CD4-positive, alpha-beta T cell (primary cell): ENCODE data around the gene BUD23. TPM values are rescaled to one million over a fixed set of nuclear protein-coding genes. Genes with fewer than 3 reads are reported as not detected.
A peak's percentile ranks its signal among the peaks of the same experiment; 100 is the strongest.

Source experiments
- ATAC-seq: fragments of 200-7000 bp; cut with Tn5 transposase; one replicate; pipeline ENCODE4 v1.10.0; 2022; ENCODE audit warnings: mild to moderate bottlenecking; ENCODE audit not compliant: poor library complexity
- CTCF ChIA-PET: fragments of 350-600 bp; sonication (Branson Sonifier 250); formaldehyde crosslinking; loops from one replicate; lab custom pipeline; 2021; ENCODE audit warnings: antibody characterized with exemption, inconsistent platforms; lab: Charles Lee
- POLR2A ChIA-PET: fragments of 350-600 bp; sonication (Branson Sonifier 250); formaldehyde crosslinking; loops from one replicate; lab custom pipeline; 2021; ENCODE audit warnings: antibody characterized with exemption, inconsistent platforms; lab: Charles Lee
- DNase-seq, 14 experiments: peaks; one replicate each; pipeline ENCODE4 v3.0.0-alpha.2; 2013 to 2020; ENCODE audit warnings: mixed read lengths in 2 of 14
- H3K27ac ChIP-seq, 2 donors: one replicate each; pipeline versions ENCODE4 v1.5.1 to v1.7.0; 2013; ENCODE audit warnings: low read length in 2 of 2, low read depth in 1 of 2, mild to moderate bottlenecking in 1 of 2
- H3K27me3 ChIP-seq, 2 experiments: 1 replicate in 1 of 2; 2 replicates in 1 of 2; pipeline versions ENCODE4 v1.6.1 to v1.7.0; 2013; ENCODE audit warnings: low read length in 2 of 2, control low read depth in 1 of 2, mild to moderate bottlenecking in 1 of 2, moderate library complexity in 1 of 2; ENCODE audit not compliant: insufficient read depth in 2 of 2, control insufficient read depth in 1 of 2
- H3K36me3 ChIP-seq: one replicate; pipeline ENCODE4 v1.6.1; 2013; ENCODE audit warnings: low read length, control low read depth; ENCODE audit not compliant: insufficient read depth
- H3K4me1 ChIP-seq: one replicate; pipeline ENCODE4 v1.6.1; 2013; ENCODE audit warnings: low read length, control low read depth; ENCODE audit not compliant: insufficient read depth
- H3K4me3 ChIP-seq: one replicate; pipeline ENCODE4 v1.5.1; 2013; ENCODE audit warnings: mild to moderate bottlenecking, low read length, moderate library complexity
- H3K9me3 ChIP-seq, 2 experiments: 1 replicate in 1 of 2; 2 replicates in 1 of 2; pipeline versions ENCODE4 v1.6.1 to v1.7.0; 2013; ENCODE audit warnings: low read length in 2 of 2, mild to moderate bottlenecking in 2 of 2, control low read depth in 1 of 2, moderate library complexity in 1 of 2; ENCODE audit not compliant: control insufficient read depth in 1 of 2, insufficient read depth in 1 of 2
- H3K27ac Mint-ChIP-seq: one replicate; pipeline ENCODE4 v1.8.0; 2020; ENCODE audit warnings: mixed read lengths
- H3K27me3 Mint-ChIP-seq: one replicate; pipeline ENCODE4 v1.8.0; 2021; ENCODE audit warnings: mixed read lengths
- H3K36me3 Mint-ChIP-seq: one replicate; pipeline ENCODE4 v1.8.0; 2021; ENCODE audit warnings: low read depth, mixed read lengths
- H3K4me1 Mint-ChIP-seq: one replicate; pipeline ENCODE4 v1.8.0; 2021; ENCODE audit warnings: low read depth, mixed read lengths
- H3K4me3 Mint-ChIP-seq: one replicate; pipeline ENCODE4 v1.8.0; 2020; ENCODE audit warnings: mild to moderate bottlenecking, mixed read lengths
- H3K9me3 Mint-ChIP-seq: one replicate; pipeline ENCODE4 v1.8.0; 2020; ENCODE audit warnings: mixed read lengths
- CTCF ChIP-seq: fragments of 200-600 bp; IDR thresholded peaks from one replicate; pipeline ENCODE4 v1.8.0; 2022; ENCODE audit warnings: antibody characterized with exemption, mild to moderate bottlenecking
- intact Hi-C, 2 experiments: fragments of 100-400 bp; cut with DNase I in 1 of 2; cut with micrococcal nuclease in 1 of 2; formaldehyde crosslinking; loops; one replicate each; pipeline versions ENCODE4 v1.15.1 to v1.9.0; 2023 to 2025; cut with DNase I, micrococcal nuclease
- total RNA-seq, 174 experiments: library from RNA in 2 of 174; stranded (reverse) in 2 of 174; gene quantifications; one replicate each; pipeline ENCODE4 v1.2.3 and lab custom pipeline; 2021 to 2026

The BUD23 gene
- total RNA-seq, 2 experiments from 2014 or later: 96.1 to 103 TPM

- ATAC-seq (no peak), DNase-seq (no peak)
- H3K4me3 ChIP-seq: no peak overlapping the region
- H3K4me1 ChIP-seq: peaks cover 29% of the 10 kb centered on the region
- H3K36me3 ChIP-seq: peaks cover 13% of the 10 kb centered on the region
- no peak overlapping the region for H3K27ac ChIP-seq
- H3K4me3 Mint-ChIP-seq: no peak overlapping the region
- CTCF ChIA-PET: interaction anchor here (1.3 to 2.5 kb wide), 7 partner anchors 10 to 231 kb away, joined by 3 to 49 read pairs (median 5); no protein-coding TSS in a partner anchor
- peaks cover 0 to 5% of the 10 kb centered on the region in 2 experiments for H3K9me3 ChIP-seq
- intact Hi-C loops: loop anchor here (2.0 to 10.0 kb wide), 7 partner anchors 68 to 911 kb away; partner anchors contain the start of genes EIF4H (in 1 of the 2), LIMK1 (in 1 of the 2), TYW1B (in 1 of the 2) and VPS37D (in 1 of the 2)
- no peaks in the 10 kb centered on the region for H3K27me3 Mint-ChIP-seq
- peaks cover 17% of the 10 kb centered on the region for H3K4me1 Mint-ChIP-seq
- no peak for TF ChIP-seq CTCF
- H3K27me3 ChIP-seq: no peaks in the 10 kb centered on the region
- peaks cover 4% of the 10 kb centered on the region for H3K36me3 Mint-ChIP-seq
- H3K9me3 Mint-ChIP-seq: no peaks in the 10 kb centered on the region
- H3K27ac Mint-ChIP-seq: no peak overlapping the region
- POLR2A ChIA-PET: no interaction called here
Measured at GRCh38 chr7:73735528-73735905, 52.1 kb downstream of the BUD23 start.

GRCh38 chr7:73736885-73737284 lies 53.5 kb downstream of the BUD23 start:
- no peak for ATAC-seq
- Histone ChIP-seq H3K4me3 (no peak overlapping the region), H3K27ac (no peak overlapping the region), H3K27me3 (no peaks in the 10 kb centered on the region), H3K36me3 (peaks cover 13% of the 10 kb centered on the region), H3K9me3 (peaks cover 0 to 5% of the 10 kb centered on the region in 2 experiments), H3K4me1 (peaks cover 29% of the 10 kb centered on the region)
- H3K9me3 Mint-ChIP-seq: no peaks in the 10 kb centered on the region
- no peak for TF ChIP-seq CTCF
- peak overlapping the region; percentile 94 for H3K4me3 Mint-ChIP-seq
- POLR2A ChIA-PET: no interaction called here
- no peak for DNase-seq
- CTCF ChIA-PET: no interaction called here
- H3K4me1 Mint-ChIP-seq: peaks cover 17% of the 10 kb centered on the region
- peaks cover 4% of the 10 kb centered on the region for H3K36me3 Mint-ChIP-seq
- H3K27me3 Mint-ChIP-seq: no peaks in the 10 kb centered on the region
- intact Hi-C loops: loop anchor here (2.0 to 10.0 kb wide), 7 partner anchors 70 to 912 kb away; partner anchors contain the start of genes BCL7B (in 1 of the 2), EIF4H (in 1 of the 2), LIMK1 (in 1 of the 2) and TYW1B (in 1 of the 2)
- H3K27ac Mint-ChIP-seq: no peak overlapping the region

- intact Hi-C loops: loop anchor here (1.0 to 10.0 kb wide), 11 partner anchors 17 to 913 kb away; partner anchors contain the start of genes VPS37D (in 2 of the 2), BAZ1B (in 1 of the 2), BCL7B (in 1 of the 2) and EIF4H (in 1 of the 2)
- H3K27me3 Mint-ChIP-seq: no peaks in the 10 kb centered on the region
Measured at GRCh38 chr7:73737491-73738219, 54.3 kb downstream of the BUD23 start.

More at GRCh38 chr7:73737491-73738219, 54.3 kb downstream of the BUD23 start:
- peaks cover 13% of the 10 kb centered on the region for H3K36me3 ChIP-seq
- Mint-ChIP-seq H3K4me1 (peaks cover 17% of the 10 kb centered on the region), H3K4me3 (peak overlapping the region; percentile 94), H3K27ac (peak overlapping the region; percentile 92), H3K9me3 (no peaks in the 10 kb centered on the region), H3K36me3 (peaks cover 4% of the 10 kb centered on the region)
- H3K4me1 ChIP-seq: peaks cover 29% of the 10 kb centered on the region
- H3K27ac ChIP-seq: no peak overlapping the region
- peaks cover 0 to 5% of the 10 kb centered on the region in 2 experiments for H3K9me3 ChIP-seq
- no peak for TF ChIP-seq CTCF
- H3K4me3 ChIP-seq: peak overlapping the region; percentile 86
- peak in 1 of 14 experiments; percentile 48 for DNase-seq
- ATAC-seq: no peak
- POLR2A ChIA-PET: interaction anchor here (0.9 to 2.6 kb wide), 7 partner anchors 12 to 215 kb away, joined by 3 to 14 read pairs (median 8); partner anchors contain the start of genes BAZ1B, BCL7B, STX1A and TBL2
- no peaks in the 10 kb centered on the region for H3K27me3 ChIP-seq
- CTCF ChIA-PET: interaction anchor here (2.3 kb wide), 1 partner anchor 131 kb away, joined by 9 read pairs; no protein-coding TSS in a partner anchor
